Measurements from ENCODE around the gene SORCS2. TPM values are rescaled to one million over a fixed set of nuclear protein-coding genes. Genes with fewer than 3 reads are reported as not detected.
A peak's percentile ranks its signal among the peaks of the same experiment; 100 is the strongest.

Gene SORCS2
- total and polyA plus RNA-seq, 2 of the 4 experiments (the other 2 are of a cell fraction), result 0.36 to 0.62 TPM

DNA sequence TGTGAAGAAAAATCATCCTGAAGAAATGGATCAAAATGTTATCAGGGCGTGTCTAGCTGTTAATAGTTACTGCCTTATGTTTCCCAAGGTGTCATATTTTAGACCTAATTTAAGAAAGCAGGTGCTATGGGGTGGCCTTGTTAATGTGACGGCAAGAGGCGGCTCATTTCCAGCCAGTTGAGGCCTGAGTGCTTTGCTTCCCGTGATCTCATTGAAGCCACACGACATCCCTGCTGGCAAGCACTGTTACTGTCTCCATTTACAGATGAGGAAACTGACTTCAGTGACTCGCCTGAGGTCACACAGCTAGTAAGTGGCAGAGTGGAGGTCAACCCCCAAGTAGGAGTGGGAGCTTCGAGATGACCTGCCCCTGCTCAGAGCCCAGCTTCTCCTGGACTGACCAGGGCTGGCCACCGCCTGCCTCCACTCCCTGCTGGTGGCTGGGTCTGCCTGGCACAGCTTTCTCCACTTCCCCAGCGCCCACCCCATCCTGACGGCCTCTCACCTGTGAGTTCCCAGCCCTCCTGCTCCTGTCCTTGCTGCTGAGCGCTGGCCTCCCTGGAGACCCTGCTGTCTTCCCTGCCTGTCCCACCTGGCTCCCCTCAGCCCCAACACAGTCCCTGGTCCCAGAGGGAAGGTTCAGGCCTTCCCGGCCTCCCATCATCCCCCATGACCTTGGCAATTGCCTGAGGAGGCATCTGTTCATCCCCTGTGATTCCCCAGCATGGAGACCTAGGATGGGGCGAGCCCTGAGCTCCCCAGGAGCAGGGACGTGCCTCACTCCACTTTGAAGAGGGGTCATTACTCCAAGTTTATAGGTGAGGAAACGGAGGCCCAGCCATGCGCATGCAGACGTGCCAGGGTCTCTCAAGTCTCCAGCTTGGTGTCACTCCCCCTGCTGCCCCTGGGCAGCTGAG lies 47.7 kb upstream of the SORCS2 start:
- Histone ChIP-seq H2AK5ac (ENCODE audit: low read depth, low read length) (no peak overlapping the region), H3K4me1 (ENCODE audit: control insufficient read depth, insufficient read depth, low read length) (no peaks in the 10 kb centered on the region), H2BK20ac (ENCODE audit: low read depth, low read length) (no peak overlapping the region), H2AK9ac (replicated peaks; ENCODE audit: low read depth, low read length, poor library complexity) (no peak overlapping the region), H3K4ac (ENCODE audit: low read depth, low read length) (no peak overlapping the region), H3K18ac (ENCODE audit: low read depth, low read length) (no peak overlapping the region), H3K14ac (replicated peaks; ENCODE audit: low read depth, low read length) (no peak overlapping the region), H2BK5ac (ENCODE audit: low read depth, low read length, poor library complexity, severe bottlenecking) (no peak overlapping the region), H3K27me3 (ENCODE audit: control insufficient read depth, insufficient read depth, low read length) (peaks cover 51% of the 10 kb centered on the region), H3K27ac (ENCODE audit: insufficient read depth, low read length) (no peak overlapping the region), H4K5ac (ENCODE audit: low read depth, low read length) (no peak overlapping the region), H4K91ac (ENCODE audit: insufficient read depth, low read depth, low read length) (no peak overlapping the region), H3K23ac (ENCODE audit: low read depth, low read length) (no peak overlapping the region), H3K79me1 (ENCODE audit: low read depth in 1 of 2, low read length in 2 of 2) (no peaks in the 10 kb centered on the region), H3K4me3 (ENCODE audit: insufficient read depth, low read depth, low read length) (no peak overlapping the region), H4K8ac (ENCODE audit: low read depth in 2 of 2, low read length in 2 of 2) (no peak overlapping the region), H3K36me3 (ENCODE audit: control insufficient read depth, insufficient read depth, low read length) (no peaks in the 10 kb centered on the region), H2BK15ac (ENCODE audit: low read depth, low read length) (no peak overlapping the region), H3K9ac (ENCODE audit: low read depth, low read length) (no peak overlapping the region), H2BK120ac (ENCODE audit: low read depth, low read length) (no peak overlapping the region), H3K9me1 (ENCODE audit: insufficient read depth, low read length) (no peaks in the 10 kb centered on the region), H3K56ac (ENCODE audit: extremely low read depth, insufficient read depth, low read length) (no peak overlapping the region), H3K4me2 (ENCODE audit: low read depth, low read length) (no peak overlapping the region), H3K9me3 (ENCODE audit: control insufficient read depth, insufficient read depth, low read length) (no peaks in the 10 kb centered on the region), H4K20me1 (ENCODE audit: insufficient read depth, low read length) (no peaks in the 10 kb centered on the region), H2AFZ (replicated peaks; ENCODE audit: low read length, poor library complexity) (peak overlapping the region; percentile 63)
- intact Hi-C loops (cut with micrococcal nuclease) (no loop called here), in situ Hi-C loops (cut with MboI; ENCODE audit: low sequenced_read_pairs) (no loop called here), dilution Hi-C loops (cut with HindIII; ENCODE audit: low sequenced_read_pairs, unreplicated experiment) (no loop called here)
- no peak for ATAC-seq (ENCODE audit: low read depth)
- ChIA-PET CTCF (interaction anchor here (0.6 kb wide), 1 partner anchor 769 kb away, joined by 4 read pairs; no protein-coding TSS in a partner anchor), POLR2A (ENCODE audit: unreplicated experiment) (no interaction called here)
- DNase-seq, result peak; percentile 13
- BruUV-seq (replicated peaks), result no TSS peak
- WGBS, 2 experiments (ENCODE audit: extremely low coverage in 2 of 2, insufficient read length in 1 of 2), result 71% methylated on average over 6 of the region's 17 CpGs; no CpG with 5 or more reads in 1 of the 2 experiments
- TF ChIP-seq, protein P1, sequence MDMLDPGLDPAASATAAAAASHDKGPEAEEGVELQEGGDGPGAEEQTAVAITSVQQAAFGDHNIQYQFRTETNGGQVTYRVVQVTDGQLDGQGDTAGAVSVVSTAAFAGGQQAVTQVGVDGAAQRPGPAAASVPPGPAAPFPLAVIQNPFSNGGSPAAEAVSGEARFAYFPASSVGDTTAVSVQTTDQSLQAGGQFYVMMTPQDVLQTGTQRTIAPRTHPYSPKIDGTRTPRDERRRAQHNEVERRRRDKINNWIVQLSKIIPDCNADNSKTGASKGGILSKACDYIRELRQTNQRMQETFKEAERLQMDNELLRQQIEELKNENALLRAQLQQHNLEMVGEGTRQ (IDR thresholded peaks at IDR 0.05; ENCODE audit: low read depth, low read length), result no peak
- TF ChIP-seq BHLHE40 (IDR thresholded peaks at IDR 0.05; ENCODE audit: low read depth, low read length), result no peak
- TF ChIP-seq MAFK (IDR thresholded peaks at IDR 0.05; ENCODE audit: low read depth, low read length), result no peak
- no peak for TF ChIP-seq FOS (IDR thresholded peaks at IDR 0.05; ENCODE audit: low read depth, low read length)
- no peak for TF ChIP-seq CTCF (conservative IDR thresholded peaks at IDR 0.05; ENCODE audit: low read depth, low read length)
- no peak for TF ChIP-seq MXI1 (IDR thresholded peaks at IDR 0.05; ENCODE audit: borderline replicate concordance, low read depth, low read length)
- TF ChIP-seq CHD1 (IDR thresholded peaks at IDR 0.05; ENCODE audit: low read depth, low read length), result no peak
- no peak for TF ChIP-seq MAZ (IDR thresholded peaks at IDR 0.05; ENCODE audit: borderline replicate concordance, low read depth, low read length)
- TF ChIP-seq RAD21 (IDR thresholded peaks at IDR 0.05; ENCODE audit: low read length), result no peak
- TF ChIP-seq RCOR1 (IDR thresholded peaks at IDR 0.05; ENCODE audit: insufficient replicate concordance, low read length), result no peak
- TF ChIP-seq POLR2A (IDR thresholded peaks at IDR 0.05; ENCODE audit: low read depth, low read length), result no peak
- no peak for TF ChIP-seq ELK1 (IDR thresholded peaks at IDR 0.05; ENCODE audit: borderline replicate concordance, low read depth, low read length)
- no peak for TF ChIP-seq RFX5 (IDR thresholded peaks at IDR 0.05; ENCODE audit: low read depth, low read length)
- TF ChIP-seq CEBPB (IDR thresholded peaks at IDR 0.05; ENCODE audit: low read depth, low read length), result no peak
- TF ChIP-seq NFE2L2 (IDR thresholded peaks at IDR 0.05; ENCODE audit: low read depth, low read length), result no peak
